Chondrocyte (in vitro differentiated cells): ENCODE measurements around the gene CATSPER3. TPM values are rescaled to one million over a fixed set of nuclear protein-coding genes. Genes with fewer than 3 reads are reported as not detected.

Experiments
- DNase-seq: peaks from one replicate; pipeline ENCODE4 v3.0.0; 2021; ENCODE audit warnings: mixed read lengths, low spot score
- H3K27ac Mint-ChIP-seq: one replicate; pipeline ENCODE4 v1.8.0; 2021; ENCODE audit warnings: mild to moderate bottlenecking, moderate library complexity, mixed read lengths; ENCODE audit not compliant: unreplicated experiment
- H3K27me3 Mint-ChIP-seq: 2 replicates; pipeline ENCODE4 v1.8.0; 2021; ENCODE audit warnings: low read depth, mixed read lengths
- H3K36me3 Mint-ChIP-seq: 2 replicates; pipeline ENCODE4 v1.8.0; 2021; ENCODE audit warnings: low read depth, mixed read lengths
- H3K4me1 Mint-ChIP-seq: 2 replicates; pipeline ENCODE4 v1.8.0; 2021; ENCODE audit warnings: low read depth, mild to moderate bottlenecking, mixed read lengths
- H3K4me3 Mint-ChIP-seq: one replicate; pipeline ENCODE4 v1.8.0; 2021; ENCODE audit warnings: mild to moderate bottlenecking, moderate library complexity, mixed read lengths; ENCODE audit not compliant: unreplicated experiment
- H3K9me3 Mint-ChIP-seq: 2 replicates; pipeline ENCODE4 v1.8.0; 2021; ENCODE audit warnings: low read depth, mixed read lengths
- CTCF ChIP-seq: fragments of 200-600 bp; sonication (generic); IDR thresholded peaks from 2 replicates; pipeline ENCODE4 v1.5.0; 2021; ENCODE audit warnings: antibody characterized with exemption, mild to moderate bottlenecking, moderate library complexity
- total RNA-seq: library from RNA; stranded (reverse); gene quantifications from 3 replicates; pipeline ENCODE4 v1.2.1, GENCODE V29; 2021

The CATSPER3 gene
- total RNA-seq, 1 donor from 2014 or later: 0.17 TPM

GRCh38 chr5:135035678-135036030 is 67.9 kb downstream of the CATSPER3 start:
- no peak overlapping the region for H3K27ac Mint-ChIP-seq
- H3K27me3 Mint-ChIP-seq: peaks cover 70% of the 10 kb centered on the region
- no peaks in the 10 kb centered on the region for H3K9me3 Mint-ChIP-seq
- TF ChIP-seq CTCF: no peak
- H3K4me1 Mint-ChIP-seq: peaks cover 21% of the 10 kb centered on the region
- DNase-seq: no peak
- peaks cover 2% of the 10 kb centered on the region for H3K36me3 Mint-ChIP-seq
- H3K4me3 Mint-ChIP-seq: no peak overlapping the region

- H3K27ac Mint-ChIP-seq: no peak overlapping the region
- H3K4me3 Mint-ChIP-seq: no peak overlapping the region
- H3K27me3 Mint-ChIP-seq: peaks cover 72% of the 10 kb centered on the region
These were observed 68.7 kb downstream of the CATSPER3 start for GRCh38 chr5:135036405-135036804.

DNA sequence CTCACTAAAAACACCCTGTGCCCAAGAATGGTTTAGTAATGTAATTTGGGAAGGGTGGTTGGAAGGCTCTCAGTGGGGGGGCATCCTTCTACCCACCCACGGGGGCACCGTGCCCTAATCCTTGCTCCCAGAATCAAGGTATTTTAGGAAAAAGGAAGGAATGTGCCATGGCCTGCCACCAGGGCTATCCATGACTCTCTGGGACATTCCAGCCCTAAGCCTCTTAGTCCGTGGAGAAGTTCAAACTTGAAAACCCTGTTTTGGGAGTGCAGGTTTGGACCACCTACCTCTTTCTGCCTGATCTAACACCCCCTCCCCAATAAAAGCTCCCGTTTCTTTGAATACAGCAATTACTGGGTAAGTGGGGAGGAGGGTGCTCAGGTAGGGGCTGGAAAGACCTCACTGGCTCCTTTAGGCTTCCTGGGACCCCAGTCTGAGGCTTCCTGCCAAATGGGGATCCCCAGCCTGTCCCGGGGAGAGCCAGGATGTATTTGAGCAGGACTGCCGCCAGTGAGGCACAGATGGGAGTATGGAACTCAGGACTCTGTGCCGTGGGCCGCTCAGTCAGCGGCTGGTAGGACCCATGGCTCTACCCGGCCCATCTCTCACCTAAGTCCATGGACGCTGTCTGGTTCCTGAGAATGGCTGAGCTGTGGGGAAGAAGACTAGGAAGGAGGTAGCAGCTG is 70.0 kb downstream of the CATSPER3 start:
- H3K36me3 Mint-ChIP-seq: no peaks in the 10 kb centered on the region
- peaks cover 72% of the 10 kb centered on the region for H3K27me3 Mint-ChIP-seq
- DNase-seq: peak; percentile 56
- peaks cover 17% of the 10 kb centered on the region for H3K4me1 Mint-ChIP-seq
- H3K4me3 Mint-ChIP-seq: no peak overlapping the region
- no peak overlapping the region for H3K27ac Mint-ChIP-seq
- H3K9me3 Mint-ChIP-seq: no peaks in the 10 kb centered on the region
- no peak for TF ChIP-seq CTCF

More at GRCh38 chr5:135036405-135036804, 68.7 kb downstream of the CATSPER3 start:
- peak; percentile 29 for DNase-seq
- no peak for TF ChIP-seq CTCF
- Mint-ChIP-seq H3K9me3 (no peaks in the 10 kb centered on the region), H3K36me3 (peaks cover 2% of the 10 kb centered on the region), H3K4me1 (peaks cover 19% of the 10 kb centered on the region)

GRCh38 chr5:135038205-135038812 is 70.6 kb downstream of the CATSPER3 start:
- Mint-ChIP-seq H3K4me3 (no peak overlapping the region), H3K4me1 (peaks cover 12% of the 10 kb centered on the region), H3K9me3 (no peaks in the 10 kb centered on the region), H3K27ac (no peak overlapping the region), H3K36me3 (no peaks in the 10 kb centered on the region), H3K27me3 (peaks cover 75% of the 10 kb centered on the region)
- DNase-seq: peak; percentile 66
- no peak for TF ChIP-seq CTCF

- H3K4me1 Mint-ChIP-seq: peaks cover 11% of the 10 kb centered on the region
- H3K27me3 Mint-ChIP-seq: peaks cover 79% of the 10 kb centered on the region
- H3K4me3 Mint-ChIP-seq: no peak overlapping the region
- H3K9me3 Mint-ChIP-seq: no peaks in the 10 kb centered on the region
- no peak for DNase-seq
- no peak overlapping the region for H3K27ac Mint-ChIP-seq
- no peak for TF ChIP-seq CTCF
- no peaks in the 10 kb centered on the region for H3K36me3 Mint-ChIP-seq
These were observed 71.1 kb downstream of the CATSPER3 start for GRCh38 chr5:135038813-135039270.
